ENCODE data around the gene IARS1. TPM values are rescaled to one million over a fixed set of nuclear protein-coding genes. Genes with fewer than 3 reads are reported as not detected.

Gene IARS1
- total RNA-seq (2021; fragmentation: NEBNext Ultra II Directional; extraction: Animal tissue kit (Norgen Biotek cat#: 25700)): 224 and 243 TPM in 2 replicates
- polyA plus RNA-seq (2011; rRNA removed): 64.9 and 74.9 TPM in 2 replicates
- 79.0 TPM for polyA plus RNA-seq (2011; cell fraction: cytosol; rRNA removed)
- 112 TPM for polyA plus RNA-seq (2011; cell fraction: nucleus; rRNA removed)
- polyA plus RNA-seq (2012, experiment 1 of 2): 137 to 194 TPM (median 160 TPM) in 4 replicates
- 9.3 TPM for polyA plus RNA-seq (2012, experiment 2 of 2)
- polyA plus RNA-seq (2013, experiment 1 of 2): 140 TPM
- polyA plus RNA-seq (2013, experiment 2 of 2): 128 TPM
- 196 and 282 TPM in 2 replicates for polyA minus RNA-seq (2011; rRNA and poly(A)+ RNA removed)
- 118 TPM for polyA minus RNA-seq (2011; cell fraction: cytosol; rRNA and poly(A)+ RNA removed)
- 263 TPM for polyA minus RNA-seq (2011; cell fraction: nucleus; rRNA and poly(A)+ RNA removed)
- long read RNA-seq, experiment 1, full-length matches to known transcripts: 12 of 215 reads
- long read RNA-seq, experiment 1, partial matches to known transcripts: 149 of 215 reads
- long read RNA-seq, experiment 1, other reads (novel, unspliced or antisense): 54 of 215 reads
- long read RNA-seq, experiment 2, full-length matches to known transcripts: 7 of 83 reads
- long read RNA-seq, experiment 2, partial matches to known transcripts: 45 of 83 reads
- long read RNA-seq, experiment 2, other reads (novel, unspliced or antisense): 31 of 83 reads

- H4K20me1 ChIP-seq (replicated peaks in 1 of 2; ENCODE audit: control insufficient read depth in 1 of 2, insufficient read depth in 2 of 2, low read length in 2 of 2): peaks cover 0 to 2% of the 10 kb centered on the region in 2 experiments
- H2BK20ac ChIP-seq (ENCODE audit: low read length): no peak within 1 kb of the TSS
- ChIA-PET CTCF (ENCODE audit: partially characterized antibody) (interaction anchor here (0.7 kb wide), 1 partner anchor 464 kb away, joined by 3 read pairs; no protein-coding TSS in a partner anchor), POLR2A (ENCODE audit: partially characterized antibody) (interaction anchor here (0.7 to 2.9 kb wide), 5 partner anchors 12 to 32 kb away, joined by 3 to 23 read pairs (median 7); partner anchors contain the start of genes CENPP and NOL8)
- H3K23ac ChIP-seq (ENCODE audit: insufficient read length): no peak within 1 kb of the TSS
- peaks cover 21 to 47% of the 10 kb centered on the region in 2 experiments for H3K79me2 ChIP-seq (ENCODE audit: control insufficient read depth in 1 of 2, insufficient read depth in 2 of 2, low read length in 2 of 2)
- H3K4me2 ChIP-seq (ENCODE audit: insufficient read depth in 1 of 2, low read depth in 2 of 2, low read length in 2 of 2): peak within 1 kb of the TSS; percentile 95 to 97
- no peak within 1 kb of the TSS; the same call in 1 of the 2 replicates for H3K18ac ChIP-seq (ENCODE audit: extremely low read depth, low read length)
- no peak within 1 kb of the TSS for H3K14ac ChIP-seq (ENCODE audit: insufficient read length)
- H3K27ac ChIP-seq (ENCODE audit: low read depth, low read length): peak within 1 kb of the TSS; percentile 88
- peaks cover 5% of the 10 kb centered on the region for H3K23me2 ChIP-seq (ENCODE audit: low read depth, low read length)
- no peak within 1 kb of the TSS for H2AK5ac ChIP-seq (ENCODE audit: low read depth, low read length)
- peak within 1 kb of the TSS; percentile 96 for H4K5ac ChIP-seq (ENCODE audit: insufficient read length, low read depth, low read length)
- H2BK120ac ChIP-seq (replicated peaks; ENCODE audit: low read depth, low read length): no peak within 1 kb of the TSS
- WGBS, 2 experiments (ENCODE audit: extremely low coverage in 1 of 2, insufficient coverage in 1 of 2, insufficient read length in 1 of 2, insufficient replicate concordance in 2 of 2, low coverage in 1 of 2, low lambda C conversion rate in 2 of 2, missing lambda C conversion rate in 1 of 2): 2% methylated on average over 63 of the region's 63 CpGs; no CpG with 5 or more reads in 1 of the 2 experiments
- H3K4me3 ChIP-seq (ENCODE audit: extremely low read depth in 1 of 4, insufficient read depth in 2 of 4, low read depth in 3 of 4, low read length in 4 of 4): peak within 1 kb of the TSS; percentile 86 to 95 (median 92)
- no peak within 1 kb of the TSS for H3K4ac ChIP-seq (replicated peaks; ENCODE audit: insufficient read length, low read depth, low read length)
- peak within 1 kb of the TSS; percentile 84 to 95 (median 91) for H3K9ac ChIP-seq (replicated peaks in 1 of 4; ENCODE audit: extremely low read depth in 1 of 4, low read depth in 3 of 4, low read length in 3 of 4)
- H4K91ac ChIP-seq (replicated peaks; ENCODE audit: insufficient read length, low read length): peak within 1 kb of the TSS; percentile 45
- H4K8ac ChIP-seq (ENCODE audit: extremely low read depth, insufficient read depth, low read length): peak within 1 kb of the TSS; percentile 99; the same call in 1 of the 2 replicates
- H3K27me3 ChIP-seq (replicated peaks in 1 of 4; ENCODE audit: control insufficient read depth in 3 of 4, extremely low read depth in 1 of 4, insufficient read depth in 3 of 4, low read length in 3 of 4): no peaks in the 10 kb centered on the region
- H3K79me1 ChIP-seq (ENCODE audit: low read depth, low read length): peaks cover 6% of the 10 kb centered on the region
- H3K9me3 ChIP-seq (ENCODE audit: insufficient read depth in 2 of 2, low read depth in 1 of 2, low read length in 1 of 2): no peaks in the 10 kb centered on the region
- H2BK15ac ChIP-seq (ENCODE audit: low read length): no peak within 1 kb of the TSS
- peaks cover 0 to 3% (median 2%) of the 10 kb centered on the region in 4 experiments; a peak in 3 of 7 replicates for H3K4me1 ChIP-seq (replicated peaks in 1 of 4; ENCODE audit: control insufficient read depth in 3 of 4, insufficient read depth in 4 of 4, low read length in 3 of 4)
- peaks cover 3 to 40% (median 12%) of the 10 kb centered on the region in 4 experiments for H3K36me3 ChIP-seq (ENCODE audit: control insufficient read depth in 2 of 4, insufficient read depth in 4 of 4, low read length in 3 of 4)
- H2AFZ ChIP-seq (ENCODE audit: low read length): peak within 1 kb of the TSS; percentile 20; the same call in 1 of the 2 replicates
- no peak within 1 kb of the TSS; the same call in 1 of the 2 replicates for H2BK12ac ChIP-seq (ENCODE audit: low read depth, low read length)
- H3K56ac ChIP-seq (replicated peaks; ENCODE audit: insufficient read length, low read depth, low read length): no peak within 1 kb of the TSS
- peak within 1 kb of the TSS; percentile 87; the same call in 1 of the 2 replicates for H2BK5ac ChIP-seq (ENCODE audit: low read depth, low read length)
- DNase-seq (ENCODE audit: low read depth in 1 of 2, low spot score in 2 of 2) (peak; percentile 95 to 100), FAIRE-seq (peak; percentile 39)
- no peak for TF ChIP-seq EGR1 (IDR thresholded peaks at IDR 0.05; ENCODE audit: borderline replicate concordance, low read depth, low read length)
- TF ChIP-seq ASH2L (IDR thresholded peaks at IDR 0.05; ENCODE audit: low read length): peak; percentile 89
- peak; percentile 74; the same call in 1 of the 2 replicates for TF ChIP-seq ATF3 (IDR thresholded peaks at IDR 0.05; ENCODE audit: insufficient read depth, low read depth, low read length)
- no peak for TF ChIP-seq CBX5 (IDR thresholded peaks at IDR 0.05; ENCODE audit: low read depth, low read length)
- no peak for TF ChIP-seq SIX5 (IDR thresholded peaks at IDR 0.05; ENCODE audit: low read depth, low read length)
- no peak for TF ChIP-seq CBX8 (IDR thresholded peaks at IDR 0.05; ENCODE audit: borderline replicate concordance, low read depth, low read length)
- peak; percentile 99 for TF ChIP-seq MAX (IDR thresholded peaks at IDR 0.05)
These were observed at the start of gene IARS1 for GRCh38 chr9:92293452-92294296. IARS1 (minus strand) TSS chr9:92293697; CDS start chr9:92289419, 4,278 bp downstream.
